ENCODE data around the gene NOS1.

NOS1 gene

DNA sequence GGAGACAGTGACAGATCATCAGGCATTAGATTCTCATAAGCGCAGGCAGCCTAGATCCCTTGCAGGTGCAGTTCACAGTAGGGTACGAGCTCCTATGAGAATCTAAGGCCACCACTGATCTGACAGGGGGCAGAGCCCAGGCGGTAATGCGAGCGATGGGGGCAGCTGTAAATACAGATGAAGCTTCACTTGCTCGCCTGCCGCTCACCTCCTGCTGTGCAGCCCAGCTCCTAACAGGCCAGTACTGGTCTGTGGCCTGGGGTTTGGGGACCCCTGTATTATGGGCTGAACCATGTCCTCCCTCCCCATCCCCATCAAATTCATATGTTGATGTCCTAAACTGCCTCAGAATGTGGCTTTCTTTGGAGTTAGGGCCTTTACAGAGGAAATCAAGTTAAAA is 63.2 kb downstream of the NOS1 start:
- no peak overlapping the region for H3K4me3 ChIP-seq (ENCODE audit: low read depth, low read length)
- TF ChIP-seq, protein P1, sequence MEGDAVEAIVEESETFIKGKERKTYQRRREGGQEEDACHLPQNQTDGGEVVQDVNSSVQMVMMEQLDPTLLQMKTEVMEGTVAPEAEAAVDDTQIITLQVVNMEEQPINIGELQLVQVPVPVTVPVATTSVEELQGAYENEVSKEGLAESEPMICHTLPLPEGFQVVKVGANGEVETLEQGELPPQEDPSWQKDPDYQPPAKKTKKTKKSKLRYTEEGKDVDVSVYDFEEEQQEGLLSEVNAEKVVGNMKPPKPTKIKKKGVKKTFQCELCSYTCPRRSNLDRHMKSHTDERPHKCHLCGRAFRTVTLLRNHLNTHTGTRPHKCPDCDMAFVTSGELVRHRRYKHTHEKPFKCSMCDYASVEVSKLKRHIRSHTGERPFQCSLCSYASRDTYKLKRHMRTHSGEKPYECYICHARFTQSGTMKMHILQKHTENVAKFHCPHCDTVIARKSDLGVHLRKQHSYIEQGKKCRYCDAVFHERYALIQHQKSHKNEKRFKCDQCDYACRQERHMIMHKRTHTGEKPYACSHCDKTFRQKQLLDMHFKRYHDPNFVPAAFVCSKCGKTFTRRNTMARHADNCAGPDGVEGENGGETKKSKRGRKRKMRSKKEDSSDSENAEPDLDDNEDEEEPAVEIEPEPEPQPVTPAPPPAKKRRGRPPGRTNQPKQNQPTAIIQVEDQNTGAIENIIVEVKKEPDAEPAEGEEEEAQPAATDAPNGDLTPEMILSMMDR (IDR thresholded peaks at IDR 0.05; ENCODE audit: borderline replicate concordance, insufficient read depth, low read depth, low read length), result no peak

DNA sequence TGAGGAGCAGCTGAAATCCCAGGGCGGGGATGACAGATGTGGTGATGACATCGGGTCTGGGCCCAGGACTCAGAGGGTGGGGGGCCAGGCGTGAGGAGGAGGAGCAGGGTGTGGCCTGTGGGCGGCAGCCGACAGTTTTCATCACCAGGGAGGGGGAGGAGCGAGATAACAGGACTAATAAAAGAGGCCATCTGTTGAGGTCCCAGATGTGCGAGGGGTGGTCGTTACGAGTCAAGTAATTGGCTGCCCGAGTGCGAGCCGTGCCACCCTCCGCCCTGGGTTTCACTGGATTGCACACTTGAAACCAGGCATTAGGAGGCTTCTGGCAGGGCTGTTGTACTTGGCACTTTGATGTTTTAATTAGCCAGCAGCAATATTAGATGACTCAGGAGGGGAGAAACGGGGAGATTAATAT is 67.2 kb downstream of the NOS1 start:
- TF ChIP-seq, protein P1 (IDR thresholded peaks at IDR 0.05; ENCODE audit: borderline replicate concordance, insufficient read depth, low read depth, low read length), result no peak
- H3K4me3 ChIP-seq (ENCODE audit: low read depth, low read length), result no peak overlapping the region

DNA sequence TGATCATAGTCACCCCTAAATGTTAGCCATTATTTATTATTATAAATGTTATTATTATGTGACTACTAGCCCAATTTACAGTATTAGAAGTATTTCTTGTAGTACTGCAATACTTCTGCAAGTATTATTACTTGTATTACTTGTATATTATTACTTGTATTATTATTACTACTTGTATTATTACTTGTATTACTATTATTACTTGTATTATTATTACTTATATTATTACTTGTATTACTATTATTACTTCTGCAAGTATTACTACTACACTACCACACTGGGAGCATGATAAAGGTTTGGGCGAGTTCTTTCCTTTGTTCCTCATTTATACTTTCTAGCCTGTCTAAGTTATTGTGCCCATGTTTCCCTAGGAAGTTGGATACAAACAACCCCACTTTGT is 67.9 kb downstream of the NOS1 start:
- TF ChIP-seq, protein P1 (IDR thresholded peaks at IDR 0.05; ENCODE audit: borderline replicate concordance, insufficient read depth, low read depth, low read length), result no peak
- no peak overlapping the region for H3K4me3 ChIP-seq (ENCODE audit: low read depth, low read length)

DNA sequence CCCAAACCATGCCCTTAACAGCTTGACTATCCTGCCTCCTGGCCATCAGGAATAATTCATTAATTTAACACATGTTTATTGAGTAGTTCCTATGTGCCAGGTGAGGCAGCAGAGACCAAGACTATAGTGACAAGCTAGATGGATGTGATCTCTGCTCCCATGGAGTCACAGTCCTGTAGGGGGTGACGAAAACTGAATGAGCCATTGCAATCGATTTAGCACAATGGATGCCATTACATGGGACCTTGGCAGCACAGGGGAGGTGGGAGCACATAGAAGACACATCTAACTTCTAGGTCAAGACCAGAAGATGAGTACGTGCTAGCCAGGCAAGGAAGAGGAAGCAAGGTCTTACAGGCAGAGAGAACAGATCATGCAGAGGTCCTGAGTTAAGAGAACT is 68.7 kb downstream of the NOS1 start:
- TF ChIP-seq, protein P1 (IDR thresholded peaks at IDR 0.05; ENCODE audit: borderline replicate concordance, insufficient read depth, low read depth, low read length), result no peak
- no peak overlapping the region for H3K4me3 ChIP-seq (ENCODE audit: low read depth, low read length)

DNA sequence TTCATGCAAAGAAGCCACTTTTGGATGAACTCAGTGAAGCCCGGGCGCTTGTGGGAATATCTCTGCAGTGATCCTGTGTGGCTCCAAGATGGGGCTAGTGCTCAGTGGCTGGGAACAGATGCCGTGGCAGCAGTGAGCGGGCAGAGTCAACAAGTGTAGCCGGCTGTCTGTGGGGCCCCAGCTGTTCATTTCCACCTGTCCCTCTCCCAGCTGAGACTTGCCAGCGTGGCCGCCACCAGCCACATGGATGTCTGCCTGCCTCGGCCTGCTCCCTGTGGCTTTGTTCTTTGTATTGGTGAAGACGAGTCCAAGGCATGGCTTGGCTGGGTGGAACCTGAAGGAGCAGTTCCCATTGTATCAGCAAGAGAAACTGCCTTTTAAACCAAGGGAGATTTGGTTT is 77.3 kb downstream of the NOS1 start:
- no peak overlapping the region for H3K4me3 ChIP-seq (ENCODE audit: low read depth, low read length)
- TF ChIP-seq, protein P1 (IDR thresholded peaks at IDR 0.05; ENCODE audit: borderline replicate concordance, insufficient read depth, low read depth, low read length), result no peak

DNA sequence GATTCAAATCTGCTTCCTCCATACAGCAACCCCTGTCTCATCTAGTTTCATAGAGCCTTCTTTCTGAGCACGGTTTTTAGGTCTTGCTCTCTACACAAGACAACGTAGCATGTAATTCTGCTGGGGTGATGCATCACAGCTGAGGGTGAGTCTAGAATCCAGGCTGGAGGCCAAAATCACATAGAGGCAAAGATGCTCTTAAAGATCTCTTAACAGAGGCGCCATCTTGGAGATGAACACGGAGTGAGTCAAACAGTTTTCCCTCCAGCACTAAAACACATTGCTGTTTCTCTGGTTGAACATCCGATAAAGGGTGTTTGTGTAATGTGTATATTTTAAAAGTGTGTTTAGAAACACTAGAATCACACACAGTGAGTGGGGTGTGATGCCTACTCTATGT is 78.9 kb downstream of the NOS1 start:
- TF ChIP-seq, protein P1 (IDR thresholded peaks at IDR 0.05; ENCODE audit: borderline replicate concordance, insufficient read depth, low read depth, low read length), result no peak
- no peak overlapping the region for H3K4me3 ChIP-seq (ENCODE audit: low read depth, low read length)

DNA sequence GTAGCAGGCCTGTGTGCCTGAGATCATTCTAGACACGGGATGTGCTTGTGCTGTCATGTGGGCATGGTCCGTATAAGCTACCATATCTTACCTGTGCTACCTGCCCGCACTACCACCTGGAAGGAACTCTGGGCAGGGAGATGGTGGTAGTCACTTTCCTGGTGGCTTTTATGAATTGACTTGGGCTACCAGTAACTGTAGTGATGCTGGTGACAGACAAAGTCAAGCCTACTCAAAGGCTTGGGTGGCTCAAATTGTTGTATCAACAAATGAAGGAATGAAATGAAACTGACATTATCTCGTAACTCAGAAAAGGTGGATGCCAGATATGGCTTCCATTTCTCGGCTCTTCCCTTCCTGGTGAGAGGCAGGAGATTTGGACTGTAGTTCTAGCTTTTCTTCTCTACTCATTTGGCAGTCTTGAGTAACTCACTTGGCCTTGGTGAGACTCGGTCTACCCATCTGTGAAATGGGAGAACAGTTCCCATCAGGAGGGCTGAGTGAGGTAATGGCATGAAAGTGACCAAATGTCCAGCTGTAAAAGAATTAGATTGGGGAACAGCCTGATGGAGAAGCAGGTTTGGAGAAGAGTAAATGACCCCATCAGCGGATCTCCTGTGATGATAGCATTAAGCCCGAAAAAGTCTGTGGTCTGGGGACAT is 81.3 kb downstream of the NOS1 start:
- TF ChIP-seq, protein P1 (IDR thresholded peaks at IDR 0.05; ENCODE audit: borderline replicate concordance, insufficient read depth, low read depth, low read length), result no peak
- H3K4me3 ChIP-seq (ENCODE audit: low read depth, low read length), result no peak overlapping the region
